HG03175 (cell line): ENCODE measurements around the gene RBL1.
"Not testable (repeated sequence)": the region's sequence is repeated elsewhere in the genome, so short reads cannot be mapped to it uniquely, and the experiment has no call there.

Experiments used
- ATAC-seq: cut with Tn5 transposase; IDR thresholded peaks from one replicate; pipeline ENCODE4 v1.9.1; 2021; ENCODE audit warnings: mild to moderate bottlenecking, moderate library complexity; ENCODE audit not compliant: unreplicated experiment

RBL1 gene

DNA sequence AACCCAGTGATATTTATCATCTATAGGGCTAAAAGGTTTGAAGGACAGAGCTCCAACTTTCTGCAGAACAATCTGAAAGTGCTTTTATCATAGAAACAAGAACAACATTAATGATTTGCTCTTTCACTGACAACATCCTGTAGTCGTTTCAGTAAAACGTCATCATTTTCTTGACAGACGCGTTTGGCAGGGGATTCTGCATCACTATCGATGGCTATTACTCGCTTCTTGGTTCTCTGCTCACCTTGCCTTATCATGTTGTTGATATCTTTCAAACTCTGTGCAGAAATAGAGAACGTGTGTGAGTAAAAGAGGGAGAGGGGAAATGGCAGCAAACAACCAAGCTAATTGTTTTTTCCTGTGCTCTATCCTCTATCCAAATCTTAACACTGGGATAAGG is 97.1 kb downstream of the RBL1 start:
- no peak for ATAC-seq

DNA sequence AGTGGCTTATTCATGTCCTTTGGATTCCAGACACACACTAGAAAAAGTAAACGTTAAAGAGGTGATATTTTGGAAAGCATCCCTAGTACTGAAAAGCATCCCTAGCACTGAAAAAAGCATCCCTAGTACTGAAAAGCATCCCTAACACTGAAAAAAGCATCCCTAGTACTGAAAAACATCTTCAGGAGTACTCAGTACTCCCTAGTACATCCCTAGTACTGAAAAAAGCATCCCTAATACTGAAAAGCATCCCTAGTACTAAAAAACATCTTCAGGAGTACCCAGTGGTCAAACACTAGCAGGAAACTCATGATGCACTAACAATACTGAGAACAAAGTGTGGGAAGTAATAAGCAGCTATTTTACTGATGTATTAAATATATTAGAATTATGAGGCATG is 98.7 kb downstream of the RBL1 start:
- no peak for ATAC-seq

DNA sequence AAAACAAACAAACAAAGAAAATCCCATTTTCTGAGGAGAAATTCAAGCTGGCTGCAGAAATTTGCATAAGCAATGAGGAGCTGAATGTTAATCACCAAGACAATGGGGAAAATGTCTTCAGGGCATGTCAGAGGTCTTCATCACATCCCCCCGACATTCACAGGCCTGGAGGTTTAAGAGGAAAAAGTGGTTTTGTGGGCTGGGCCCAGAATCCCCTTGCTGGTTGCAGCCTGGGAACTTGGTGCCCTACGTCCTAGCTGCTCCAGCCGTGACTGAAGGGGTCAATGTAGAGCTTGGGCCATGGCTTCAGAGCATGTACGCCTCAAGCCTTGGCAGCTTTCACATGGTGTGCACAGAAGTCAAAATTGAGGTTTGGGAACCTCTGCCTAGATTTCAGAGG is 101.6 kb downstream of the RBL1 start:
- not testable (repeated sequence) for ATAC-seq

DNA sequence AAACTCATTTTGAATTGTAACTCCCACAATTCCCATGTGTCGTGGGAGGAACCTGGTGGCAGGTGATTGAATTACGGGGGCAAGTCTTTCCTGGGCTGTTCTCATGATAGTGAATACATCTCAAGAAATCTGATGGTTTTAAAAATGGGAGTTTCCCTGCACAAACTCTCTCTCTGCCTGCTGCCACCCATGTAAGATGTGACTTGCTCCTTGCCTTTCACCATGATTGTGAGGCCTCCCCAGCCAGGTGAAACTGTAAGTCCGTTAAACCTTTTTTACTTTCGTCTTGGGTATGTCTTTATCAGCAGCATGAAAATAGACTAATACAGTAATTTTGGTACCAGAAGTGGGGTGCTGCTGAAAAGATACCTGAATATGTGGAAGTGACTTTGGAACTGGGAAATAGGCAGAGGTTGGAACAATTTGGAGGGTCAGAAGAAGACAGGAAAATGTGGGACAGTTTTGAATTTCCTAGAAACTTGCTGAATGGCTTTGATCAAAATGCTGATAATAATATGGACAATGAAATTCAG is 102.9 kb downstream of the RBL1 start:
- ATAC-seq, result no peak

DNA sequence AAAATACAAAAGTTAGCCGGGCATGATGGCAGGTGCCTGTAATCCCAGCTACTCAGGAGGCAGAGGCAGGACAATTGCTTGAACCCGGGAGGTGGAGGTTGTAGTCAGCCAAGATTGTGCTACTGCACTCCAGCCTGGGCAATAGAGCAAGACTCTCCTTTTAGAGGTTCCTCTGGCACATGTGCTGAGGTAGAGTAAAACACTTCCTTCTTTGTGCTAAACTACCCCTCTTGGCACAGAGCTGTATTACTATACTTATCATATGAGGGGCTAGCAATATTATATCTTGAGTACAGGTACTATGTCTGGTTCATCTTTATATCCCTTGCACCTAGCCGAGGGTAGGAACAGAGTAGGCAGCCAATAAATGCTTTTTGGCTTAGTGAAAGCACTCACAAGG is 104.1 kb downstream of the RBL1 start:
- ATAC-seq, result no peak

DNA sequence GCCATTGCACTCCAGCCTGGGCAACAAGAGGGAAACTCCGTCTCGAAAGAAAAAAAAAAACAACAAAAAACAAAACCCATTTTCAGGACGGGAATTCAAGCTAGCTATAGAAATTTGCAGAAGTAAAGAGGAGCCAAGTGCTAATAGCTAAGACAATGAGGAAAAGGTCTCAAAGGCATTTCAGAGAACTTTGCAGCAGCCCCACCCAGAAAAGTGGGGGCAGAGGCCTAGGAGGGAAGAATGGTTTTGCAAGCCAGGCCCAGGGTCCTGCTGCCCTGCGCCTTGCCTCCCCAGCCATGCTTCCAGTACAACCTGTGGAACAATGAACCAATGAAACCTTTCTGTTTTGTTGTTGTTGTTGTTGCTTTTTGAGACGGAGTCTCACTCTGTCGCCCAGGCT is 106.0 kb downstream of the RBL1 start:
- no peak for ATAC-seq

DNA sequence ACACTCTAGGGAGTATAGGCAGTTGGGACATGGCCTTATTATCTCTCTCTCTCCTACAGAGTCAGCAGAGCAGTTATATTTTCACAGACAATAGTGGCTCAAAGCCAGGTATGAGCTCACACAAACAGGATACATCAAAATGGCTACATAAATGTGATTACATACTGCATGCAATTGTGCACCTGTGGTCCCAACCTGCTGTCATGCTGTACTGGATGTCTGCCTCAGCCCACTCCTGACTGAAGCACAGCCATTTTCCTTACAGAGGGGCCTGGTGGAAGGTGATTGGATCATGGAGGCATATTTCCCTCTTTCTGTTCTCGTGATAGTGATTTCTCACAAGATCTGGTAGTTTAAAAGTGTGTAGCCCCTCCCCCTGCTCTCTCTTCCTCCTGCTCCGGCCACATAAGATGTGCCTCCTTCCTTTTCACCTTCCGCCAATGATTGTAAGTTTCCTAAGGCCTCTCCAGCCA is 107.3 kb downstream of the RBL1 start:
- no peak for ATAC-seq

DNA sequence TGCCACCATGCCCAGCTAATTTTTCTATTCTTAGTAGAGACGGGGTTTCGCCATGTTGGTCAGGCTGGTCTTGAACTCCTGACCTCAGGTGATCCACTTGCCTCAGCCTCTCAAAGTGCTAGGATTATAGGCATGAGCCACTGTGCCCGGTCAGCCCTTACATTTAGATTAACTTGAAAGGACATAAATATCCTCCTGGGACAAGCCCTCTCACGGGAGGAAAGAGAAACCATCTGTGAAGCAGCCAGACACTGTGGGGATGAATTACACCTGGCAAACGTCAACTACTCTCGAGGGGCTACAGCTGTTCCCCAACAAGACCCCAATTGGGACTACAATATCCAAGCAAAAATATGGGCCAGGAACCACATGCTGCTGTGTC is 111.5 kb downstream of the RBL1 start:
- no peak for ATAC-seq

DNA sequence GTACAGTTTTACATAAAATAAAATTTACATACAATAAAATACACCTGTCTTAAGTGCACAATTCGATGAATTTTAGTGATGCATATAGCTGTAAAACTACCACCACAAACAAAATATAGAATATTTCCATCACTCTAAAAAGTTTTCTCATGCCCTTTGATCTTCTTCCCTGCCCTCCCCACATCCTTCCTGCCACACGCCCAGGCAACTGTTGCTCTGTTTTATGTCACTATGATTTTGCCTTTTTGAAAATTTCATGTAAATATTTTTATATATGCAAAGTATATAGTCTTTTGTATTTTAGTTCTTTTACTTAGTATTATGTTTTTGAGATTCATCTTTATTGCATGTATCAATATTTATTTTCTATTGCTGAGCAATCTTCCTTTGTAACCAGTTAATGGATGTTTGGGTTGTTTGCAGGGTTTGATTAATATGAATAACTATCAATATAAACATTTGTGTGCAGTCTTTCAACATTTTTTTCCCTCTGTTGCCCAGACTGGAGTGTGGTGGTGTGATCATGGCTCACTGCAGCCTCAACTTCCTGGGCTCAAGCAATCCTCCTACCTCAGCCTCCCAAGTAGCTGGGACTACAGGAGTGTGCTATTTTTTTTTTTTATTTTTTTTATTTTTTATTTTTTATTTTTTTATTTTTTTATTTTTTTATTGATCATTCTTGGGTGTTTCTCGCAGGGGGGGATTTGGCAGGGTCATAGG is 120.5 kb downstream of the RBL1 start:
- no peak for ATAC-seq

DNA sequence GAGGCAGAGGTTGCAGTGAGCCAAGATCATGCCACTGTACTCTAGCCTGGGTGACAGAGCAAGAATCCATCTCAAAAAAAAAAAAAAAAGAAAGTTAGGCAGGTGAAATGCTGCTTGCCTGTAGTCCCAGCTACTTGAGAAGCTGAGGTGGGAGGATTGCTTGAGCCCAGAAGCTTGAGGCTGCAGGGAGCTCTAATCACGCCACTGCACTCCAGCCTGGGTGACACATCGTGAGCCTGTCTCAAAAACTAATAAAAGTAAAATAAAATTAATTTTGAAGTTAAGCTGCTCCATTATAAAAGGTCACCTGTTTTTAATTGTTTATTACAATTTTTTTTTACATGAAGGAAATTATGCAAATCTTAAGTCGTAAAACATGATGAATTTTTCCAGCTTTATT is 121.1 kb downstream of the RBL1 start:
- ATAC-seq, result no peak

DNA sequence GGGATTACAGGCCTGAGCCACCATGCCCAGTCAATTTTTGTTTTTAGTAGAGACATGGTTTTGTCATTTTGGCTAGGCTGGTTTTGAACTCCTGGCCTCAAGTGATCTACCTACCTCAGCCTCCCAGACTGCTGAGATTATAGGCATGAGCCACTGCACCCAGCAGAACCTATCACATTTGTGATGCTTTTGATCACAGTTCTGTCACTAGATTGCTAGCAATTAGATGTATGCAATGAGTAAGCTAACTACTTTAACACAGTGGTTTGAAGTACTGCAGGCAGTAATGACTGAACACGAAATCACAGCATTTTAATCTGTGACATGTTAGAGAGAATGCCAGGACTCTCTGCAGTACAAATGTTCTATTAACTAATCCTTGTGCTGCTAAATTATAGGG is 124.7 kb downstream of the RBL1 start:
- ATAC-seq, result no peak

DNA sequence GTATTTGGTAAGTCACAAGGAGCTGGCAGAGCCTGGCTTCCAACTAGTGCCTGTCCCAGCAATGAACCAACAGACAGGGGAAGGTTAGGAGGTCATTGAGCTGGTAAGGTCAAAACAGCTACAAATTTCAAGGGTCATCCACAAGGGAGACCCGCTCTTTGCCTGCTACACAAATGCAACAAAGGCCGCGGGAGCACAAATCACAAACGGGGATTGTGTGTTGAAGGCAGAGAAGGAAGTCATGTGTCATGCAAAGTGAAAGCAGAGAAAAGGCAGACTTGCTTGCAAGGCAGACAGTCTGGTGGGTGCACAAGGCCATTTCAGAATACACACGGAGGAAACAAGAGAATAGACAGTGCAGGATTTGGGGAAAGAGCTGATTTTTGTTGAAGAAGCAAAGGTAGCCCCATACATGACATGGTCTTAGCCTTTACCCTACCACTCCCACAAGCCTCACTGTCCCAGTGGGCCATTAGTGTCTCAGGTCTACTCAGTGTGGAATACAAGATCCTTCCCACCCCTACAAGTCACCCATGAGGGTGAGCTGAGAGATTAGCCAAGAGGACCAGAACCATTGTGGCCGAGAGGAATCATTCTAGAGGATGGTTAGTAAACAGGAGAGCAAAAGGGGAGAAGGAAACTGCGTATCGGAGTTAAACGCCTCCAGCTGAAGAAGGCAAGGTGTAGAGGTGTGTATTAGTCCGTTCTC is 126.2 kb downstream of the RBL1 start:
- no peak for ATAC-seq

DNA sequence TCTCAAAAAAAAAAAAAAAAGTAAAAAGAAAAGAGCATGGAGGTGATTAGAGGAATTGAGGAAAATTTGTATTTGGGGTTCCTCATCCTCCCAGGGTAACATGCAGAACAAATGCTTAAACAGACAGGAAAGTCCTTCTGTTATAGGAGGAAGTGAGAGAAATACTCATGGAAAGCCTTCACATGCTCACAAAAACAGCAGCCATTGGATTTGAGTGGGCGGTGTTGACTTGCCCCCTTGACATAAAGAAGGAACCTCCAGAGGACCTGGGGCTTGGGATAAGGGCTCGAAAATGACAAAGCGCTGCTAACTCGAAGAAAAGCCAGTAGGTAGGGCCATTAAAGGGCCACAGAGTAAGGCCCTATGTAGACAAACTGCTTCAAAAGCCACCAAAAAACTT is 126.7 kb downstream of the RBL1 start:
- no peak for ATAC-seq

DNA sequence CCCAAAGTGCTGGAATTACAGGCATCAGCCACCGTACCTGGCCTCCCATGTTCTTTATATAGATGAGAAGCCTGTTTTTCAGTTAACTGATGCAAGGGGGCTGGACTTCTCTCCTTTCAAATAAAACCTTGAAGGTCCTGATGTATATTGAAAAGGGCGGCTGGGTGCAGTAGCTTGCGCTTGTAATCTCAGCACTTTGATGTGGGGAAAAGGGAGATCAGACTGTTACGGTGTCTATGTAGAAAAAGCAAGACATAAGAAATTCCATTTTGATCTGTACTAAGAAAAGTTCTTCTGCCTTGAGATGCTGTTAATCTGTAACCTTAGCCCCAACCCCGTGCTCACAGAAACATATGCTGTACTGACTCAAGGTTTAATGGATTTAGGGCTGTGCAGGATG is 128.2 kb downstream of the RBL1 start:
- ATAC-seq, result no peak

DNA sequence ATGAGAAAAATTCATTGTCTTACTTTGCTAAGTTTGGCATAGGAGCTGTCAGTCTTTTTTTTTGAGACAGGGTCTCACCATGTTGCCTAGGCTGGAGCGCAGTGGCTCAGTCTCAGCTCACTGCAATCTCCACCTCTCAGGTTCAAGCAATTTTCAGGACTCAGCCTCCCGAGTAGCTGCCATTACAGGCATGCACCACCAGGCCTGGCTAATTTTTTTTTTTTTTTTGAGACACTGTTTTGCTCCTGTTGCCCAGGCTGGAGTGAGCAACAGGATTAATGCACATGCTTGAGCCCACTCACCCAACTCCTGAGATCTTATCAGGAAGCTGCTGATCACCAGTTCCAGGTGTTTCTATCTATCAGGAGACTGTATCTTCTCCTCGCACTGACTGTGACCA is 128.8 kb downstream of the RBL1 start:
- ATAC-seq, result not testable (repeated sequence)

DNA sequence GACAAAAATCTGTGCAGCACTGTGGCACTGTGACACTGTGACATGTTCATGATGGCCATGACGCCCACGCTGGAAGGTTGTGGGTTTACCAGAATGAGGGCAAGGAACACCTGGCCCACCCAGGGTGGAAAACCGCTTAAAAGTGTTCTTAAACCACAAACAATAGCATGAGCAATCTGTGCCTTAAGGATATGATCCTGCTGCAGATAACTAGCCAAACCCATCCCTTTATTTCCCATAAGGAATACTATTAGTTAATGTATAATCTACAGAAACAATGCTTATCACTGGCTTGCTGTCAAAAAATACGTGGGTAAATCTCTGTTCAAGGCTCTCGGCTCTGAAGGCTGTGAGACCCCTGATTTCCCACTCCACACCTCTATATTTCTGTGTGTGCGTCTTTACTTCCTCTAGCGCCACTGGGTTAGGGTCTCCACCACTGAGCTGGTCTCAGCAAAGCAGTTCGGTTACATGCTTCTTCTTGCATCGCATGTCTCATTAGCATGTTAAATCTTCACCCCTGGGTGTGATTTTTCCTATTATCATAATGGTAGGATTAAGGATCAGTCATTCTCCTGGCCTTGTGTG is 133.3 kb downstream of the RBL1 start:
- not testable (repeated sequence) for ATAC-seq

DNA sequence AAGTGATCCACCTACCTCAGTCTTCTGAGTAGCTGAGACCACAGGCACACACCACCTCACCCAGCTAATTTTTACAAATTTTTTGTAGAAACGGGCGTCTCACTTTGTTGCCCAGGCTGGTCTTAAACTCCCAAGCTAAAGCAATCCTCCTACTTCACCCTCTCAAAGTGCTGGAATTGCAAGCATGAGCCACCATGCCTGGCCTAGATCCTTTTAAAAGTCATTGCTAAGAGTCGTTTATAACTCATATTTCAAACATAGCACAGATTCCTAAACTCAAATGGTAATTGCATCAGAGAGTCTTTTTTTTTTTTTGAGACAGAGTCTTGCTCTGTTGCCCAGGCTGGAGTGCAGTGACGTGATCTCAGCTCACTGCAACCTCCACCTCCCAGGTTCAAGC is 136.6 kb downstream of the RBL1 start:
- no peak for ATAC-seq

DNA sequence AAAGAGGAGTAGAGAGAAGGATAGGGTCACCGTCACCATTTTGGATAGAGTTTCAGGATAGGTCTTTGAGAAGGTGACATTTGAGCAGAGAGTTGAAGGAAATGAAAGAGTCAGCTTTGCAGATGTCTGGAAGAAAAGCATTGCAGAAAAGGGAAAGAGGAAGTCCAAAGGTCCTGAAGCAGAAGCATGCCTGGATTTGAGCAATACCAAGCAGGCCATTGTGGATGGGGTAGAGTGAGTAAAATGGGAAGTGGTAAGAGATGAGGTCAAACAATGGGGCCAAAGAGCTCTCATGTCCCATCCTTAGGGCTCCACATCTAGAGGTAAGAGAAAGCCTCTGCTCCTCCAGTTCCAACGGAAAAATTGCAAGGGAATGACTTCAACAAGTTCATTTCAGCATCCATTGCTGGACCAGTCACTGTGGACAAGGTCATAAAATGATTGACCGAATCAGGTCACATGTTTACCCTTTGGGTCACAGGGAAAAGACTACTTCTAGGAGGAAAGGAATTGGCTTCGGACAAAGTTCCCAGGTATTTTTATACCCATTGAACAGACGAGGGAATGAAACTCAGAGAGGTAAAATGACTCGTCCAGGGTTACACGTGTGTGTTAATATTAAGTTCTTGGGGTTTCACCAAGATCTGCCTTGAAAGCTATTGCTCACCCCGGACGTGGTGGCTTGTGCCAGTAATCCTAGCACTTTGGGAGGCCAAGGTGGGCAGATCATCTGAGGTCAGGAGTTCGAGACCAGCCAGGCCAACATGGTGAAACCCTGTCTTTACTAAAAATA is 137.7 kb downstream of the RBL1 start:
- no peak for ATAC-seq

DNA sequence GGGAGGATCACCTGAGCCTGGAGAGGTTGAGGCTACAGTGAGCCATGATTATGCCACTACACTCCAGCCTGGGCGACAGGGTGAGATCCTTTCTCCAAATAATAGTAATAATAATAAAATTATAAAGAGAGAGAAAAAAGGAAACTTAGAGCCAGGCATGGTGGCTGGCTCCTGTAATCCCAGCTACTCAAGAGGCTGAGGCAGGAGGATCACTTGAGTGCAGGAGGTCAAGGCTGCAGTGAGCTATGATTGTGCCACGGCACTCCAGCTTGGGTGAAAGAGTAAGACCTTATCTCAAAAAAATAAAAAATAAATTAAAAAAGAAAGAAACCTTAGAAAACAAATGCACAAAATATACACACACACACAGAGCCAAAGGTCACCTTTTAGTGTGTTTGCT is 139.1 kb downstream of the RBL1 start:
- no peak for ATAC-seq

DNA sequence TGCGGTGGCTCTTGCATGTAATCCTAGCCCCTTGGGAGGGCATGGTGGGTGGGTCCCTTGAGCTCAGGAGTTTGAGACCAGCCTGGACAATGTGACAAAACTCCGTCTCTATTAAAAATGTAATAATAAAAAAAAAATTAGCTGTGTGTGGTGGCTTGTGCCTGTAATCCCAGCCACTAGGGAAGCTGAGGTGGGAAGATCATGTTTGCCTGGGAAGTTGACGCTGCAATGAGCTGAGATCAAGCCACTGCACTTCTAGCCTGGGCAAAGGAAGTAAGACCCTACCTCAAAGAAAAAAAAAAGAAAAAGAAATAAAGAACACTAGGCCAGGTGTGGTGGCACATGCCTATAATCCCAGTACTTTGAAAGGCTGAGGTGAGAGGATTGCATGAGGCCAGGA is 139.8 kb downstream of the RBL1 start:
- no peak for ATAC-seq
